HG02973 (cell line): ENCODE results near the gene ZNF24.

Experiments
- ATAC-seq: cut with Tn5 transposase; IDR thresholded peaks from one replicate; pipeline ENCODE4 v1.9.1; 2021; ENCODE audit warnings: moderate library complexity; ENCODE audit not compliant: unreplicated experiment

Gene ZNF24

GRCh38 chr18:35343936-35344735, at the start of gene ZNF24:
ZNF24 (minus strand) TSS chr18:35344420; CDS start chr18:35340650, 3,770 bp downstream.
- ATAC-seq = peak; percentile 90

- ATAC-seq = no peak
Observed at GRCh38 chr18:35393716-35394115, 49.5 kb upstream of the ZNF24 start.

GRCh38 chr18:35392375-35392774, 48.2 kb upstream of the ZNF24 start:
- ATAC-seq = no peak

- no peak for ATAC-seq
Observed at GRCh38 chr18:35390951-35391700, 46.9 kb upstream of the ZNF24 start.

- no peak for ATAC-seq
Observed at GRCh38 chr18:35389095-35389618, 44.9 kb upstream of the ZNF24 start.

GRCh38 chr18:35387152-35387571, 42.9 kb upstream of the ZNF24 start:
- ATAC-seq = no peak

- peak; percentile 61 for ATAC-seq
Observed at GRCh38 chr18:35386600-35387100, 42.4 kb upstream of the ZNF24 start.

- no peak for ATAC-seq
Observed at GRCh38 chr18:35383136-35383535, 38.9 kb upstream of the ZNF24 start.

GRCh38 chr18:35379421-35379820, 35.2 kb upstream of the ZNF24 start:
- no peak for ATAC-seq

GRCh38 chr18:35378574-35378896, 34.3 kb upstream of the ZNF24 start:
- ATAC-seq = no peak

GRCh38 chr18:35377875-35378573, 33.8 kb upstream of the ZNF24 start:
- ATAC-seq = no peak

GRCh38 chr18:35376742-35377695, 32.8 kb upstream of the ZNF24 start, which contains the start of gene ZNF396:
ZNF396 (minus strand) TSS chr18:35377337; CDS start chr18:35374292, 3,045 bp downstream.
- peak; percentile 83 for ATAC-seq

- peak; percentile 52 for ATAC-seq
Observed at GRCh38 chr18:35376393-35376741, 32.1 kb upstream of the ZNF24 start.

GRCh38 chr18:35374708-35375107, 30.5 kb upstream of the ZNF24 start:
- ATAC-seq = no peak

- no peak for ATAC-seq
Observed at GRCh38 chr18:35371412-35372195, 27.4 kb upstream of the ZNF24 start.

GRCh38 chr18:35369126-35369525, 24.9 kb upstream of the ZNF24 start:
- ATAC-seq = no peak

- no peak for ATAC-seq
Observed at GRCh38 chr18:35368595-35368994, 24.4 kb upstream of the ZNF24 start.

GRCh38 chr18:35362531-35362930, 18.3 kb upstream of the ZNF24 start:
- ATAC-seq = no peak

GRCh38 chr18:35361570-35362321, 17.5 kb upstream of the ZNF24 start:
- no peak for ATAC-seq
